ENCODE data around the gene PROSER1. TPM values are rescaled to one million over a fixed set of nuclear protein-coding genes. Genes with fewer than 3 reads are reported as not detected.

Gene PROSER1
- total and polyA plus RNA-seq, 3 donors from 2014 or later: 32.0 to 37.0 (median 33.0) TPM

- H3K36me3 ChIP-seq (ENCODE audit: low read depth, missing control alignments): no peaks in the 10 kb centered on the region
- TF ChIP-seq POLR2A (IDR thresholded peaks at IDR 0.05): no peak
- TF ChIP-seq CTCF (IDR thresholded peaks at IDR 0.05): no peak
- intact Hi-C loops (cut with DNase I; ENCODE audit: low total_unique reads): no loop called here
- H3K27me3 ChIP-seq: no peaks in the 10 kb centered on the region
- DNase-seq: no peak
- H3K9me3 ChIP-seq: no peaks in the 10 kb centered on the region
- no peaks in the 10 kb centered on the region for H3K4me1 ChIP-seq
- no peak overlapping the region for H3K4me3 ChIP-seq
- 37 to 52% methylated on average over 4 of the region's 4 CpGs for WGBS, 2 donors
- no peak overlapping the region for H3K27ac ChIP-seq
Measured at GRCh38 chr13:38993381-38993780, 44.5 kb downstream of the PROSER1 start.

GRCh38 chr13:38990693-38991092 lies 47.2 kb downstream of the PROSER1 start, which contains the start of gene STOML3:
TSS of gene STOML3 (minus strand) at chr13:38990831. CDS start at chr13:38990721, 110 bp downstream.
- intact Hi-C loops (cut with DNase I; ENCODE audit: low total_unique reads): no loop called here
- H3K27me3 ChIP-seq: no peaks in the 10 kb centered on the region
- no peak for DNase-seq
- H3K27ac ChIP-seq: no peak within 1 kb of the TSS
- no peaks in the 10 kb centered on the region for H3K4me1 ChIP-seq
- no peak within 1 kb of the TSS for H3K4me3 ChIP-seq
- no peaks in the 10 kb centered on the region for H3K36me3 ChIP-seq (ENCODE audit: low read depth, missing control alignments)
- TF ChIP-seq CTCF (IDR thresholded peaks at IDR 0.05) (no peak), POLR2A (IDR thresholded peaks at IDR 0.05) (no peak)
- no peaks in the 10 kb centered on the region for H3K9me3 ChIP-seq

GRCh38 chr13:38981096-38981495 lies 56.8 kb downstream of the PROSER1 start:
- H3K27me3 ChIP-seq: no peaks in the 10 kb centered on the region
- peaks cover 5% of the 10 kb centered on the region for H3K4me1 ChIP-seq
- no peaks in the 10 kb centered on the region for H3K36me3 ChIP-seq (ENCODE audit: low read depth, missing control alignments)
- WGBS, 2 donors: 38 to 55% methylated on average over 2 of the region's 2 CpGs
- intact Hi-C loops (cut with DNase I; ENCODE audit: low total_unique reads): no loop called here
- no peak overlapping the region for H3K4me3 ChIP-seq
- TF ChIP-seq CTCF (IDR thresholded peaks at IDR 0.05) (no peak), POLR2A (IDR thresholded peaks at IDR 0.05) (no peak)
- no peak for DNase-seq
- H3K9me3 ChIP-seq: no peaks in the 10 kb centered on the region
- no peak overlapping the region for H3K27ac ChIP-seq

- TF ChIP-seq POLR2A (IDR thresholded peaks at IDR 0.05): no peak
- TF ChIP-seq CTCF (IDR thresholded peaks at IDR 0.05): no peak
- intact Hi-C loops (cut with DNase I; ENCODE audit: low total_unique reads): no loop called here
- 40 to 49% methylated on average over 2 of the region's 2 CpGs for WGBS, 2 donors
Measured at GRCh38 chr13:38980750-38981078, 57.2 kb downstream of the PROSER1 start.

DNA sequence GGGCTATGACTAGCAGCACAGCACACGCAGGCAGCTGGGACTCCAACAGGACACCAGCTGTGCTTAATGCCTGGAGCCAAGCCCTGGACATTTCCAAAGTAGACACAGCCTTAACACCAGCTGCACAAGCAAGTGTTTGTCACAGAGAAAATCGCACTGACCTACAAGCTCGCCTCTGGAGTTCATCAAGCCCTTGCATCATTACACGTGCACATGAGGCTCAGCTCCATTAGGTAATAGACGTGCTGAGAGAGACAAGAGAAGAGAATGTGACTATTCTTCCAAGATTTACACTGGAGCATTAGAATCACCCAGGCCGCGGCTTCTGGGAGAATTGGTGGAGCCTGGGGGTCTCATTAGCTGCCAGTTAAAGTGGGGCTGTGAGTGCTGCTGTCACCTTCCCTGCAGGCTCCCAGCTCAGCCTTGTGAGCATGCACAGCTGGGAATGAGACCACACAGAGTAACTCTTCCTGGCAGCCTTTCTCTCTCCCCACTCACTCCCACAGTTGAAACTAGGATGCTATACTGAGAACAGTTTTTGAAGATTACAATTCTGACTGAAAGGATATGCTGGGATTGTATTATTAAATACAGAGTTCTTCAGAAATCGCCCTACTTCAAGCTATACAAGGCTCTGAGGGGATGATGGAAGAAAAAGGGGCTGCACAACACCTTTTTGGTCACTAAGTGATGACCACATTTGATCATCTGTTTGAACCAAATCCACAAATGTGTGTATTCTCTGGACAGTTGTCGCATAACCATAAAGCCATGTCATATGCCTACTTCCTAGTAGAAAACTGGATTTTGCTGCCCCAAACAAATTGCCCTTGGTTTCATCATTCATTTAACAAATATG lies 57.8 kb downstream of the PROSER1 start:
- intact Hi-C loops (cut with DNase I; ENCODE audit: low total_unique reads): no loop called here
- no peak overlapping the region for H3K27ac ChIP-seq
- H3K36me3 ChIP-seq (ENCODE audit: low read depth, missing control alignments): no peaks in the 10 kb centered on the region
- peaks cover 5% of the 10 kb centered on the region for H3K4me1 ChIP-seq
- no peak overlapping the region for H3K4me3 ChIP-seq
- H3K9me3 ChIP-seq: no peaks in the 10 kb centered on the region
- WGBS, 2 donors: 32 to 52% methylated on average over 7 to 9 of the region's 9 CpGs
- TF ChIP-seq POLR2A (IDR thresholded peaks at IDR 0.05): no peak
- no peak for TF ChIP-seq CTCF (IDR thresholded peaks at IDR 0.05)
- no peaks in the 10 kb centered on the region for H3K27me3 ChIP-seq
- peak; percentile 64 for DNase-seq

More at GRCh38 chr13:38980750-38981078, 57.2 kb downstream of the PROSER1 start:
- no peaks in the 10 kb centered on the region for H3K9me3 ChIP-seq
- H3K4me1 ChIP-seq: peaks cover 5% of the 10 kb centered on the region
- H3K4me3 ChIP-seq: no peak overlapping the region
- DNase-seq: no peak
- no peak overlapping the region for H3K27ac ChIP-seq
- H3K36me3 ChIP-seq (ENCODE audit: low read depth, missing control alignments): no peaks in the 10 kb centered on the region
- no peaks in the 10 kb centered on the region for H3K27me3 ChIP-seq

All from testis (tissue), 3 donors.